ENCODE data around the gene SLCO3A1. TPM values are rescaled to one million over a fixed set of nuclear protein-coding genes. Genes with fewer than 3 reads are reported as not detected.

The SLCO3A1 gene
- total and polyA plus RNA-seq, 2 of the 8 experiments (the other 6 are each of a cell fraction or from before 2014, with no cell fraction given): 15.1 to 20.4 TPM

GRCh38 chr15:91947683-91948608 is 94.4 kb downstream of the SLCO3A1 start (continued):
- no peak for TF ChIP-seq CHD1 (IDR thresholded peaks at IDR 0.05; ENCODE audit: low read depth, low read length)
- TF ChIP-seq PHF8 (conservative IDR thresholded peaks at IDR 0.05; ENCODE audit: low read depth, low read length): no peak
- no peak for TF ChIP-seq SIRT6 (IDR thresholded peaks at IDR 0.05; ENCODE audit: low read length)
- no peak for TF ChIP-seq KDM4A (IDR thresholded peaks at IDR 0.05; ENCODE audit: low read depth, low read length, severe bottlenecking)
- no peak for TF ChIP-seq TAF7 (optimal IDR thresholded peaks at IDR 0.05; ENCODE audit: borderline replicate concordance, low read depth, low read length)
- TF ChIP-seq SP1 (IDR thresholded peaks at IDR 0.05; ENCODE audit: low read depth, low read length): no peak
- no peak for TF ChIP-seq TEAD4 (IDR thresholded peaks at IDR 0.05; ENCODE audit: low read depth, low read length)
- TF ChIP-seq RBBP5 (IDR thresholded peaks at IDR 0.05; ENCODE audit: borderline replicate concordance, low read depth, low read length): 0 out of 2 replicates have a peak, but pooled peaks have one; percentile 10
- TF ChIP-seq ASH2L (IDR thresholded peaks at IDR 0.05; ENCODE audit: low read length): no peak
- TF ChIP-seq CTBP2 (IDR thresholded peaks at IDR 0.05; ENCODE audit: borderline replicate concordance, insufficient read depth, insufficient read length, low read length): peak; percentile 64
- peak; percentile 22 to 53 for TF ChIP-seq POLR2A (IDR thresholded peaks at IDR 0.05; ENCODE audit: control extremely low read depth in 1 of 2, low read depth in 2 of 2, low read length in 2 of 2)
- TF ChIP-seq SP2 (IDR thresholded peaks at IDR 0.05; ENCODE audit: low read length): no peak
- no peak for TF ChIP-seq GABPA (IDR thresholded peaks at IDR 0.05; ENCODE audit: borderline replicate concordance, insufficient read depth, low read length)
- TF ChIP-seq CEBPB (IDR thresholded peaks at IDR 0.05; ENCODE audit: low read depth, low read length): no peak
- TF ChIP-seq EZH2 (IDR thresholded peaks at IDR 0.05; ENCODE audit: low read depth, low read length, severe bottlenecking): no peak
- TF ChIP-seq TBP (IDR thresholded peaks at IDR 0.05; ENCODE audit: low read depth, low read length): no peak
- TF ChIP-seq SIN3A (conservative IDR thresholded peaks at IDR 0.05 in 1 of 2, IDR thresholded peaks at IDR 0.05 in 1 of 2; ENCODE audit: low read depth in 1 of 2, low read length in 2 of 2): 0 out of 4 replicates have a peak, but pooled peaks of 1 of the 2 experiments have one; percentile 22
- TF ChIP-seq RAD21 (IDR thresholded peaks at IDR 0.05 in 1 of 2, conservative IDR thresholded peaks at IDR 0.05 in 1 of 2; ENCODE audit: low read depth in 2 of 2, low read length in 2 of 2): 0 out of 4 replicates have a peak, but pooled peaks of 1 of the 2 experiments have one; percentile 1
- TF ChIP-seq POU5F1 (IDR thresholded peaks at IDR 0.05; ENCODE audit: low read depth, low read length): 0 out of 2 replicates have a peak, but pooled peaks have one; percentile 75
- peak; percentile 74; the same call in 1 of the 2 replicates for TF ChIP-seq TCF12 (IDR thresholded peaks at IDR 0.05; ENCODE audit: low read depth, low read length)
- TF ChIP-seq KDM1A (IDR thresholded peaks at IDR 0.05; ENCODE audit: borderline replicate concordance, low read length): no peak
- TF ChIP-seq SAP30 (IDR thresholded peaks at IDR 0.05; ENCODE audit: insufficient read depth, insufficient replicate concordance, low read length): no peak
